GM21825 (cell line): Measurements from ENCODE around the gene SEC23IP.
A peak's percentile ranks its signal among the peaks of the same experiment; 100 is the strongest.
"Not testable (repeated sequence)": the region's sequence is repeated elsewhere in the genome, so short reads cannot be mapped to it uniquely, and the experiment has no call there.

Experiments
- ATAC-seq: cut with Tn5 transposase; IDR thresholded peaks from one replicate; pipeline ENCODE4 v1.9.1; 2021; ENCODE audit warnings: mild to moderate bottlenecking, moderate library complexity; ENCODE audit not compliant: unreplicated experiment

The SEC23IP gene

GRCh38 chr10:119878524-119878923, 14.0 kb upstream of the SEC23IP start:
- ATAC-seq: no peak

- not testable (repeated sequence) for ATAC-seq
Measured at GRCh38 chr10:119883901-119884611, 8.5 kb upstream of the SEC23IP start.

GRCh38 chr10:119886070-119886469, 6.5 kb upstream of the SEC23IP start:
- ATAC-seq: not testable (repeated sequence)

- not testable (repeated sequence) for ATAC-seq
Measured at GRCh38 chr10:119888715-119889114, 3.8 kb upstream of the SEC23IP start.

- not testable (repeated sequence) for ATAC-seq
Measured at GRCh38 chr10:119889201-119889600, 3.3 kb upstream of the SEC23IP start.

GRCh38 chr10:119890307-119890706, 2.2 kb upstream of the SEC23IP start:
- not testable (repeated sequence) for ATAC-seq

- not testable (repeated sequence) for ATAC-seq
Measured at GRCh38 chr10:119891849-119892187, 712 bp upstream of the SEC23IP start.

- no peak for ATAC-seq
Measured at GRCh38 chr10:119893074-119893473, 544 bp downstream of the SEC23IP start.

GRCh38 chr10:119893845-119894427, 1.4 kb downstream of the SEC23IP start:
- no peak for ATAC-seq

- no peak for ATAC-seq
Measured at GRCh38 chr10:119896061-119896655, 3.6 kb downstream of the SEC23IP start.

- no peak for ATAC-seq
Measured at GRCh38 chr10:119896937-119897770, 4.6 kb downstream of the SEC23IP start.

GRCh38 chr10:119898577-119898976, 6.0 kb downstream of the SEC23IP start:
- ATAC-seq: no peak

- no peak for ATAC-seq
Measured at GRCh38 chr10:119903946-119904666, 11.6 kb downstream of the SEC23IP start.

GRCh38 chr10:119907695-119908094, 15.2 kb downstream of the SEC23IP start:
- ATAC-seq: not testable (repeated sequence)

GRCh38 chr10:119908166-119908565, 15.6 kb downstream of the SEC23IP start:
- ATAC-seq: no peak

- ATAC-seq: no peak
Measured at GRCh38 chr10:119910689-119911088, 18.2 kb downstream of the SEC23IP start.

GRCh38 chr10:119917777-119918176, 25.2 kb downstream of the SEC23IP start:
- ATAC-seq: no peak

GRCh38 chr10:119919271-119919670, 26.7 kb downstream of the SEC23IP start:
- ATAC-seq: no peak

GRCh38 chr10:119919826-119920225, 27.3 kb downstream of the SEC23IP start:
- peak; percentile 59 for ATAC-seq

- no peak for ATAC-seq
Measured at GRCh38 chr10:119928411-119928810, 35.9 kb downstream of the SEC23IP start.

GRCh38 chr10:119931871-119932270, 39.3 kb downstream of the SEC23IP start:
- ATAC-seq: no peak
